HG02763 (cell line): ENCODE data around the gene MAN1A1.
"Not testable (repeated sequence)": the region's sequence is repeated elsewhere in the genome, so short reads cannot be mapped to it uniquely, and the experiment has no call there.

Experiments
- ATAC-seq: cut with Tn5 transposase; IDR thresholded peaks from one replicate; pipeline ENCODE4 v1.9.1; 2021; ENCODE audit warnings: mild to moderate bottlenecking, moderate library complexity; ENCODE audit not compliant: unreplicated experiment

MAN1A1 gene

DNA sequence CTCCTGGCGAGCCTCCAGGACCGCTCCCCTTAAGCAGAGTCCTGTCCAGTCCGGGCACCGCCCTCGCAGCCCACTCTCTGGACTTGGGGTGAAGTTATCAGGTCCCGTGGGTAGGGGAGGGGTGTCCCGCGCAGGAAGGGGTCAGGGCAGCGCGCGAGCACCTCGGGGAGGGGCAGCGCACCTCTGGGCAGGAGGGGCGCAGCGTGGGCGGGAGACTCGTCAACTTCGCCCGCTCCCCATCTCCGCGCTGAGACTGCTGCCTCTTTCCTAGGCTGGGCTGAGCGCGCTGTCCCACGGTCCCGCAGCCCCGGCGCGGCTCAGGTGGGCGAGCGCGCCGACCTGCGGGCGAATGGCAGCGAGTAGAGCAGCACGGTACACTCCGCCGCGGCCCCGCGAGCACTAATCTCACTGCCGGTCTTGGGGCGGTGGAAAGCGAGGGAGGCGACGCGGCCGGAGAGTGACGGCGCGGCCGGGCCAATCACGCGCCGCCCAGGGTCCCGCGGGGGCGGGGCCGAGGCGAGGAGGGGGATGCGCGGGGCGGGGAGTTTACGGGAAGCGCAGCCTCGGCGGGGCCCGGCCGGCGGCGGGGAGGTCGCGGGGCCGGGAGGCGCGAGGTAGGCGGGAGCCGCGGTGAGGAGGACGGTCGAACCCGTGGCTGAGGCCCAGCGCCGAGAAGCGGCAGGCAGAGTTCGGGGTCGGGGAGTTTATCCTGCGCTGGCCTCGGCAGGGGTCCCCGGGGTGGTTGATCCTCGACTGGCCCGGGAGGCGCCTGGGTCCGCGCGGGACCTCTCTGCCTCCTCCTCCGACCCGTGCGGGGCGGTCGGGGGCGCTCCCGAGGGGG is at the start of gene MAN1A1:
MAN1A1 (minus strand) TSS at position 401 of the 841 bp plus-strand sequence. CDS start 696 bp downstream, outside the sequence.
- ATAC-seq: peak; percentile 74

DNA sequence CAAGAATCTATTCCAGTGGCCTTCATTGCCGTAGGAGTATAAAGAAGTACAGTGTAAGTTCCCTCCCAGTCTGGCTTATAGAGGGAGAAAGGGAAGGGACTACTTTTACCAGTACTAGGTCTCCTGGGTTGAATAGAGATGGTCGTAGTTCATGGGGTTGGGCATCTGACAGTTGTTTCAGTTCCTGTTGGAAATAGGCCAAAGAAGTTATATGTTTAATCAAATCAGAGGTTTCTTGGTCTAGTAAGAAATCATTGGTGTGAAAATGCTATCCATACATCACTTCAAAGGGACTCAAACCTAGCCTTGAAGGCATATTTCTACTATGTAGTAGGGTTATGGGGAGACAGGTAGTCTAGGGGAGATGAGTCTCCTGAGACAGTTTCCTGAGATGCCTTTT is 45.6 kb upstream of the MAN1A1 start:
- ATAC-seq: peak; percentile 55

GRCh38 chr6:119390247-119390793 is 40.8 kb upstream of the MAN1A1 start:
- ATAC-seq: no peak

DNA sequence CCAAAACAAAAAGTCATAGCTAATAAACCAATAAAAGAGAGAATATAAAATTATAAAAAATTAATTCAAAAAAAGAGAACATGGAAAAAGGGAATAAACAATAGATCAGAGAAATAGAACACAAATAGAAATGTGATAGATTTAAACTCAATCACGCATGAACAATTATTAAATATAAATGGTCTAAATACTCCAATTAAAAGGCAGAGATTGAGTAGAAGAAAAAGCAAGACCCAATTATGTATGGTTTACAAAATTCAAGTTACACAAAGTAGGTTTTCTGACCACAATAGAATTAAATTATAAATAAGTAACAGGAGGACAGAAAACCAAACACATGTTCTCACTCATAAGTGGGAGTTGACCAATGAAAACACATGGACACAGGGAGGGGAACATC is 36.4 kb upstream of the MAN1A1 start:
- no peak for ATAC-seq

- ATAC-seq: no peak
Observed at GRCh38 chr6:119384444-119384843, 34.9 kb upstream of the MAN1A1 start.

GRCh38 chr6:119379809-119380208 is 30.2 kb upstream of the MAN1A1 start:
- no peak for ATAC-seq

DNA sequence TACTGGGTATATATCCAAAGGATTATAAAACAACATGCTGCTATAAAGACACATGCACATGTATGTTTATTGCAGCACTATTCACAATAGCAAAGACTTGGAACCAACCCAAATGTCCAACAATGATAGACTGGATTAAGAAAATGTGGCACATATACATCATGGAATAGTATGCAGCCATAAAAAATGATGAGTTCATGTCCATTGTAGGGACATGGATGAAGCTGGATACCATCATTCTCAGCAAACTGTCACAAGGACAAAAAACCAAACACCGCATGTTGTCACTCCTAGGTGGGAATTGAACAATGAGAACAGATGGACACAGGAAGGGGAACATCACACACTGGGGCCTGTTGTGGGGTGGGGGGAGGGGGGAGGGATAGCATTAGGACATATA is 27.5 kb upstream of the MAN1A1 start:
- not testable (repeated sequence) for ATAC-seq

DNA sequence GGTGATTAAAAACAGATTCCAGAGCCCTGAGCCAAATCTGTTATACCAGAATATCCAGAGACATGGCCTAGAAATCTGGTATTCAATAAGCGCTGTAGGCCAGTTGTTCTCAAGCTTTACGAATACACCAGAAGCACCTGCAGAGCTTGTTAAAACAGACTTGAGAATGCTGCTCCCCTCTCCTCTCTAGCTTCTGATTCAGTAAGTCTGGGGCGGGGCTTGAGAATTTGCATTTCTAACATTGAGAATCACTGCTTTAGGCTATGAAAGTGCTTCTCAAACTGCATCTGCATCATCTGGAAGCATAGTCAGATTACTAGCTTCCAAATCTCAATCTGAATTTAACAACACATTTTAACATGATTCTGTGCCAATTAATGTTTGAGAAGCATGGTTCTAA is 20.5 kb upstream of the MAN1A1 start:
- ATAC-seq: no peak

DNA sequence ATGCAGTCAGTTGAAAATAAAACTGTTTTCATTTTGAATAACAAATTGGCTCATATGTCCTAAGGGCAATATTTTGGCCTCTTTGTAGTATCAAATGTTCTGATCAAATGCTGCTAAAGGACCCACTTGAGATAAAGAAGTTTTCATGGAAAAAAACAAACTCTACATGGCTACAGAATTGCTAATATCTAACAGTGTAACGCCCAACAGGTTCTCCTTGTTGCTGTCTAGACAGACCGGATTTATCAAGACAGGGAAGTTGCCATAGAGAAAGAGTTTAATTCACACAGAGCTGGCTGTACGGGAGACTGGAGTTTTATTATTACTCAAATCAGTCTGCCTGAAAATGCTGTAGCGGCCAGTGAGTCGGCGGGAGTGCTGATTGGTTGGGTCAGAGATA is 19.4 kb upstream of the MAN1A1 start:
- no peak for ATAC-seq

DNA sequence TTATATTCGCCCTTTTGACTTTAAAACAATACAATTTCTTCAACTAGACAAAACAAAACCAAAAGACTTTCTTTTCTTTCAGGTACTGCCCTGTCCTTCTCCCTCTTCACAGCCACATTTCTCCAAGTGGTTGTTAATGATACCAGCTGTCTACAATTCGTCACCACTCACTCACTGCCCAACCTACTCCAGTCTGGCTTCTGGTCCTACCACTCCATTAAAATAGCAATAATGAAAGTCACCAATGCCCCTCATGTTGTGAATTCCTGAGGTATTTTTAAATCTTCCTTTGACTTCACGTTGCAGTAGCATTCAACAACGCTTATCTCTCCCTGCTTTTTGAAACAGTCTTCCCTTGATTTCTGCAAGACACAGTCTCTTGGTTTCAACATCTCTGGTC is 11.6 kb upstream of the MAN1A1 start:
- no peak for ATAC-seq

DNA sequence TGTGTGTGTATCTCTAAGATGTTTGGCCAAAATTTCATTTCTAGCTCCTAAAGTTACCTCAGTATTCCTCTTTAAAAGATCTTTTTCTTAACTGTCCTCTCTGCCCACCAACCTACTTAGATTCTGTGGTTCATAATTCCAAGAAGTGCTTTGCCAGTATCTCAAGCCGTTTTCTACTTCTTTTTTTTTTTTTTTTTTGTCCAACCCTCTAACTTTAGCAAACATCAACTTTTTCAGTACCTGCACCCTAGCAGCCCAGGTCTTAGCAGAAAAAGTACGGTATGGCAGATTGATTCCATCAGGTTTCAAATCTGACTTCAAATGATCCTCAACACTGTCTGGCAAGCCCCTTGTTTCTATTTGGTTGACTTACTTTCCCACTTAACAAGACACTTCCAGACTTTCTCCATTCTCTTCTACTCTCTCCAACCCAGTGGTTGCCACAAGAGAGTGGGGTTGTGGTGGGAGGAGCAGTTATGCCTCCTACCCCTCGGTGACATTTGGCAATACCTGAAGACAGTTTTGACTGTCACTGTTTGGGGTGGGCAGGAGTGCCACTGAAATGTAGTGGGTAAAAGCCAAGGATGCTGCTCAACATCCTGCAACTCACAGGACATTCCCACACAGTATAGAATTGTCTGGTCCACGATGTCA is 10.8 kb upstream of the MAN1A1 start:
- no peak for ATAC-seq

- ATAC-seq: no peak
Observed at GRCh38 chr6:119355890-119356289, 6.3 kb upstream of the MAN1A1 start.

GRCh38 chr6:119355157-119355556 is 5.6 kb upstream of the MAN1A1 start:
- no peak for ATAC-seq

- ATAC-seq: no peak
Observed at GRCh38 chr6:119353696-119354095, 4.1 kb upstream of the MAN1A1 start.

GRCh38 chr6:119352001-119352400 is 2.4 kb upstream of the MAN1A1 start:
- no peak for ATAC-seq

DNA sequence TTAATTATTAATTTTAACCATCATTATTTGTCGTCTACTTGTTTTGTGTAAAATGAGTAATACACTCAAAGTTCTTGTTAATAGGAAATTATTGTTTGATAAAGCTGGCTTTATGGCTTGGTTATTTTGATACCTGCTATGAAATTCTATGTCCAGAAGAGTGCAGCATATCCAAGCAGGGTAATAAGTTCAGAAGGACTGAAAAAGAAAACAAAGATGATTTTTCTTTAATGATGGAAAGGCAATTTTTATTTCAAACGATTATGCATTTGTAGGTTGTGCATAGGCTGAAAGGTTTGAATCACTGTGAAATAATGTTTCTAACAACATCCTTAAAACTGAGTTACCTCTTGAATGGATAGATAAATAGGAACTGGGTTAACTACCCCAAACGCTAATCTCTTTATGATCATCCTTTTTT is 1.4 kb upstream of the MAN1A1 start:
- no peak for ATAC-seq

- peak; percentile 7 for ATAC-seq
Observed at GRCh38 chr6:119350202-119350951, 816 bp upstream of the MAN1A1 start.

DNA sequence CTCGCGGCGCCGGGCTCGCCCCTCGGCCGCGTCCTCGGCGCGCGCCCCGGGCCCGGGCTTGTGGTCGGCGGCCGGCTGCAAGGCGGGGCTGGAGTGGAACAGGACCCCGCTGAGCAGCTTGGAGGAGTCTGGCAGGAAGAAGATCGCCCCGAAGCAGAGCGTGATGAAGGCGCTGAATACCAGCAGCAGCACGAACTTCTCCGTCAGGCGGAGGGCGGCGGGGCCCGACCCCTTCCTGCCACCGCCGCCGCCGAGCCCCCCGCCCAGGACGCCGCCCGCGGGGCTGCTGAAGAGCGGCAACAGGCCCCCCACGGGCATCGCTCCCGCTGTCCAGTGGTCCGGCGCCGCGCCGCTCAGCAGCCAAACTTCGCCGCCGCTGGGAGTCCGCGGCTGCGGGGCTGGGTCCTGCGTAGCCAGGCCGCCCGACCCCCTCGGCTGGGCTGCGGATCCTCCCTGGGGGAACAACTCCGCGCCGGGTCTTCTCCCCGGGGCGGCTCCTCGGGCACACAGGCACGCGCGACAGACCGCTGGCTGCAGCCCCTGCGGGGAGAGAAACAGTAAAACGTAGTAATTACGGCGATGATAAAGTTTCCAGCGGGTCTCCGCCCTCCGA is 707 bp downstream of the MAN1A1 start:
- peak; percentile 0 for ATAC-seq

GRCh38 chr6:119348096-119348747 is 1.3 kb downstream of the MAN1A1 start:
- ATAC-seq: peak; percentile 25

- ATAC-seq: peak; percentile 23
Observed at GRCh38 chr6:119347466-119348095, 2.0 kb downstream of the MAN1A1 start.
